Activated naive CD4-positive, alpha-beta T cell treated with anti-CD3 and anti-CD28 coated beads, Interleukin-2, amount 10 ng/mL, durations not matched to agents 7 days and 5 days (primary cell): ENCODE data around the gene LAMC1.

ENCODE experiments used
- CTCF ChIA-PET: fragments of 350-600 bp; sonication (Branson Sonifier 250); formaldehyde crosslinking; loops from one replicate; lab custom pipeline; 2021; ENCODE audit warnings: antibody characterized with exemption; lab: Charles Lee
- DNase-seq: peaks from one replicate; pipeline ENCODE4 v3.0.0-alpha.2; 2020
- H3K27ac Mint-ChIP-seq: one replicate; pipeline ENCODE4 v1.8.0; 2021; ENCODE audit warnings: mild to moderate bottlenecking, moderate library complexity, mixed read lengths
- H3K27me3 Mint-ChIP-seq: one replicate; pipeline ENCODE4 v1.8.0; 2021; ENCODE audit warnings: mild to moderate bottlenecking, mixed read lengths
- H3K36me3 Mint-ChIP-seq: one replicate; pipeline ENCODE4 v1.8.0; 2021; ENCODE audit warnings: mixed read lengths
- H3K4me1 Mint-ChIP-seq: one replicate; pipeline ENCODE4 v1.8.0; 2021; ENCODE audit warnings: mixed read lengths
- H3K4me3 Mint-ChIP-seq: one replicate; pipeline ENCODE4 v1.8.0; 2021; ENCODE audit warnings: mild to moderate bottlenecking, moderate library complexity, mixed read lengths
- H3K9me3 Mint-ChIP-seq: one replicate; pipeline ENCODE4 v1.8.0; 2021; ENCODE audit warnings: mixed read lengths

The LAMC1 gene

GRCh38 chr1:183025782-183026774 lies 2.9 kb downstream of the LAMC1 start:
- H3K4me1 Mint-ChIP-seq, result peaks cover 11% of the 10 kb centered on the region
- H3K4me3 Mint-ChIP-seq, result no peak overlapping the region
- CTCF ChIA-PET, result no interaction called here
- no peaks in the 10 kb centered on the region for H3K9me3 Mint-ChIP-seq
- DNase-seq, result no peak
- peaks cover 81% of the 10 kb centered on the region for H3K27me3 Mint-ChIP-seq
- H3K36me3 Mint-ChIP-seq, result no peaks in the 10 kb centered on the region
- no peak overlapping the region for H3K27ac Mint-ChIP-seq

- no peak for DNase-seq
- H3K4me3 Mint-ChIP-seq, result no peak overlapping the region
- CTCF ChIA-PET, result interaction anchor here (0.6 kb wide), 1 partner anchor 37 kb away, joined by 3 read pairs; no protein-coding TSS in a partner anchor
Observed at GRCh38 chr1:183027031-183027430, 3.8 kb downstream of the LAMC1 start.

GRCh38 chr1:183027791-183028190 lies 4.6 kb downstream of the LAMC1 start:
- no peaks in the 10 kb centered on the region for H3K9me3 Mint-ChIP-seq
- CTCF ChIA-PET, result interaction anchor here (0.6 kb wide), 1 partner anchor 37 kb away, joined by 3 read pairs; no protein-coding TSS in a partner anchor

More at GRCh38 chr1:183027031-183027430, 3.8 kb downstream of the LAMC1 start:
- no peaks in the 10 kb centered on the region for H3K36me3 Mint-ChIP-seq
- no peak overlapping the region for H3K27ac Mint-ChIP-seq
- H3K4me1 Mint-ChIP-seq, result peaks cover 11% of the 10 kb centered on the region
- H3K9me3 Mint-ChIP-seq, result no peaks in the 10 kb centered on the region
- H3K27me3 Mint-ChIP-seq, result peaks cover 85% of the 10 kb centered on the region

GRCh38 chr1:183029591-183030000 lies 6.4 kb downstream of the LAMC1 start:
- Mint-ChIP-seq H3K27me3 (peaks cover 85% of the 10 kb centered on the region), H3K27ac (no peak overlapping the region), H3K4me1 (peaks cover 11% of the 10 kb centered on the region), H3K9me3 (no peaks in the 10 kb centered on the region), H3K36me3 (no peaks in the 10 kb centered on the region), H3K4me3 (no peak overlapping the region)
- CTCF ChIA-PET, result no interaction called here
- no peak for DNase-seq

More at GRCh38 chr1:183027791-183028190, 4.6 kb downstream of the LAMC1 start:
- H3K4me3 Mint-ChIP-seq, result no peak overlapping the region
- H3K27ac Mint-ChIP-seq, result no peak overlapping the region
- H3K36me3 Mint-ChIP-seq, result no peaks in the 10 kb centered on the region
- H3K4me1 Mint-ChIP-seq, result peaks cover 7% of the 10 kb centered on the region
- H3K27me3 Mint-ChIP-seq, result peaks cover 85% of the 10 kb centered on the region
- DNase-seq, result no peak

- Mint-ChIP-seq H3K27ac (no peak overlapping the region), H3K36me3 (no peaks in the 10 kb centered on the region), H3K9me3 (no peaks in the 10 kb centered on the region), H3K27me3 (peaks cover 82% of the 10 kb centered on the region), H3K4me1 (peaks cover 11% of the 10 kb centered on the region), H3K4me3 (no peak overlapping the region)
- DNase-seq, result no peak
- CTCF ChIA-PET, result no interaction called here
Observed at GRCh38 chr1:183030053-183030452, 6.8 kb downstream of the LAMC1 start.

- H3K4me3 Mint-ChIP-seq, result no peak overlapping the region
Observed at GRCh38 chr1:183032122-183032921, 9.1 kb downstream of the LAMC1 start.

GRCh38 chr1:183033205-183033604 lies 10.0 kb downstream of the LAMC1 start:
- peak overlapping the region; percentile 28 for H3K4me3 Mint-ChIP-seq
- CTCF ChIA-PET, result interaction anchor here (0.6 kb wide), 1 partner anchor 77 kb away, joined by 4 read pairs; no protein-coding TSS in a partner anchor
- H3K4me1 Mint-ChIP-seq, result peaks cover 11% of the 10 kb centered on the region
- DNase-seq, result peak; percentile 48
- no peaks in the 10 kb centered on the region for H3K36me3 Mint-ChIP-seq
- H3K27me3 Mint-ChIP-seq, result peaks cover 85% of the 10 kb centered on the region
- H3K27ac Mint-ChIP-seq, result peak overlapping the region; percentile 12
- H3K9me3 Mint-ChIP-seq, result no peaks in the 10 kb centered on the region

More at GRCh38 chr1:183032122-183032921, 9.1 kb downstream of the LAMC1 start:
- no peak for DNase-seq
- CTCF ChIA-PET, result interaction anchor here (0.6 kb wide), 1 partner anchor 76 kb away, joined by 4 read pairs; no protein-coding TSS in a partner anchor
- H3K27me3 Mint-ChIP-seq, result peaks cover 84% of the 10 kb centered on the region
- no peaks in the 10 kb centered on the region for H3K36me3 Mint-ChIP-seq
- no peak overlapping the region for H3K27ac Mint-ChIP-seq
- no peaks in the 10 kb centered on the region for H3K9me3 Mint-ChIP-seq
- H3K4me1 Mint-ChIP-seq, result peaks cover 11% of the 10 kb centered on the region

- Mint-ChIP-seq H3K27ac (no peak overlapping the region), H3K36me3 (no peaks in the 10 kb centered on the region), H3K9me3 (no peaks in the 10 kb centered on the region), H3K27me3 (peaks cover 85% of the 10 kb centered on the region), H3K4me3 (no peak overlapping the region), H3K4me1 (peaks cover 11% of the 10 kb centered on the region)
- CTCF ChIA-PET, result no interaction called here
- DNase-seq, result no peak
Observed at GRCh38 chr1:183034682-183035081, 11.5 kb downstream of the LAMC1 start.

GRCh38 chr1:183038333-183038866 lies 15.2 kb downstream of the LAMC1 start:
- no peaks in the 10 kb centered on the region for H3K36me3 Mint-ChIP-seq
- CTCF ChIA-PET, result no interaction called here

GRCh38 chr1:183038913-183039312 lies 15.7 kb downstream of the LAMC1 start:
- peaks cover 86% of the 10 kb centered on the region for H3K27me3 Mint-ChIP-seq

More at GRCh38 chr1:183038333-183038866, 15.2 kb downstream of the LAMC1 start:
- Mint-ChIP-seq H3K27ac (no peak overlapping the region), H3K9me3 (no peaks in the 10 kb centered on the region), H3K4me3 (no peak overlapping the region), H3K27me3 (peaks cover 89% of the 10 kb centered on the region), H3K4me1 (peaks cover 6% of the 10 kb centered on the region)
- DNase-seq, result no peak

GRCh38 chr1:183039330-183039729 lies 16.1 kb downstream of the LAMC1 start:
- Mint-ChIP-seq H3K27me3 (peaks cover 86% of the 10 kb centered on the region), H3K9me3 (no peaks in the 10 kb centered on the region), H3K4me1 (no peaks in the 10 kb centered on the region), H3K27ac (no peak overlapping the region), H3K4me3 (no peak overlapping the region), H3K36me3 (no peaks in the 10 kb centered on the region)
- CTCF ChIA-PET, result interaction anchor here (0.5 kb wide), 1 partner anchor 31 kb away, joined by 3 read pairs; no protein-coding TSS in a partner anchor
- no peak for DNase-seq

More at GRCh38 chr1:183038913-183039312, 15.7 kb downstream of the LAMC1 start:
- H3K27ac Mint-ChIP-seq, result no peak overlapping the region
- CTCF ChIA-PET, result no interaction called here
- H3K4me1 Mint-ChIP-seq, result peaks cover 1% of the 10 kb centered on the region
- no peaks in the 10 kb centered on the region for H3K36me3 Mint-ChIP-seq
- H3K4me3 Mint-ChIP-seq, result no peak overlapping the region
- H3K9me3 Mint-ChIP-seq, result no peaks in the 10 kb centered on the region
- no peak for DNase-seq

GRCh38 chr1:183039985-183040447 lies 16.8 kb downstream of the LAMC1 start:
- Mint-ChIP-seq H3K36me3 (no peaks in the 10 kb centered on the region), H3K9me3 (no peaks in the 10 kb centered on the region), H3K27me3 (peaks cover 85% of the 10 kb centered on the region), H3K4me1 (no peaks in the 10 kb centered on the region), H3K27ac (no peak overlapping the region), H3K4me3 (no peak overlapping the region)
- CTCF ChIA-PET, result interaction anchor here (0.5 kb wide), 1 partner anchor 30 kb away, joined by 3 read pairs; no protein-coding TSS in a partner anchor
- DNase-seq, result no peak

- H3K4me3 Mint-ChIP-seq, result no peak overlapping the region
- CTCF ChIA-PET, result no interaction called here
- no peak overlapping the region for H3K27ac Mint-ChIP-seq
- no peaks in the 10 kb centered on the region for H3K4me1 Mint-ChIP-seq
- H3K36me3 Mint-ChIP-seq, result no peaks in the 10 kb centered on the region
- DNase-seq, result no peak
- no peaks in the 10 kb centered on the region for H3K9me3 Mint-ChIP-seq
- peaks cover 80% of the 10 kb centered on the region for H3K27me3 Mint-ChIP-seq
Observed at GRCh38 chr1:183040547-183040971, 17.3 kb downstream of the LAMC1 start.
